B cell (primary cell): Measurements from ENCODE around the gene CTNS.

ENCODE experiments used
- CTCF ChIP-seq: fragments of 200-600 bp; IDR thresholded peaks from one replicate; pipeline ENCODE4 v1.8.0; 2022; ENCODE audit warnings: antibody characterized with exemption, mild to moderate bottlenecking
- EZH2 ChIP-seq: IDR thresholded peaks from 2 replicates; pipeline ENCODE4 v1.6.1; 2012; ENCODE audit warnings: borderline replicate concordance, low read depth, mild to moderate bottlenecking, moderate library complexity, low read length; ENCODE audit not compliant: insufficient read depth, poor library complexity, severe bottlenecking

GRCh38 chr17:3641717-3642486, 5.3 kb downstream of the CTNS start:
- no peak for TF ChIP-seq CTCF
- no peak for TF ChIP-seq EZH2
